Inflammatory macrophage treated with lipopolysaccharide for 4 hours (primary cell): ENCODE results near the gene PATL2.
A peak's percentile ranks its signal among the peaks of the same experiment; 100 is the strongest.
"Not testable (repeated sequence)": the region's sequence is repeated elsewhere in the genome, so short reads cannot be mapped to it uniquely, and the experiment has no call there.

Experiments
- DNase-seq: peaks from one replicate; pipeline ENCODE4 v3.0.0-alpha.2; 2020

Gene PATL2

GRCh38 chr15:44719293-44719999 is 8.3 kb upstream of the PATL2 start:
- no peak for DNase-seq

DNA sequence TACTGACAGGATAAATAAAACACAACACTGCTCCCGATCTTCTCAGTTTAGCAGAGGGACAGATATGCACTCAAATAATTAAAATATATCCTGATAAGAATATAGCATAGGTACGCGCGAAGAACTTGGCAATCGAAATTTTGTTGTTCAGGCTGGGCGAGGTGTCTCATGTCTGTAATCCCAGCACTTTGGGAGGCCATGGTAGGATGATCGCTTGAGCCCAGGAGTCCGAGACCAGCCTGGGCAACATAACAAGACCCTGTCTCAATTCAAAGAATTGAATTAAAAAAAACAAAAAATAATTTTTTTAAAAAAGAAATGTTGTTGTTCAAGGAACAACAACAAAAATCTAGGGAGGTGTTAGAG is 7.8 kb upstream of the PATL2 start:
- no peak for DNase-seq

- DNase-seq = no peak
Measured at GRCh38 chr15:44718180-44718926, 7.2 kb upstream of the PATL2 start.

DNA sequence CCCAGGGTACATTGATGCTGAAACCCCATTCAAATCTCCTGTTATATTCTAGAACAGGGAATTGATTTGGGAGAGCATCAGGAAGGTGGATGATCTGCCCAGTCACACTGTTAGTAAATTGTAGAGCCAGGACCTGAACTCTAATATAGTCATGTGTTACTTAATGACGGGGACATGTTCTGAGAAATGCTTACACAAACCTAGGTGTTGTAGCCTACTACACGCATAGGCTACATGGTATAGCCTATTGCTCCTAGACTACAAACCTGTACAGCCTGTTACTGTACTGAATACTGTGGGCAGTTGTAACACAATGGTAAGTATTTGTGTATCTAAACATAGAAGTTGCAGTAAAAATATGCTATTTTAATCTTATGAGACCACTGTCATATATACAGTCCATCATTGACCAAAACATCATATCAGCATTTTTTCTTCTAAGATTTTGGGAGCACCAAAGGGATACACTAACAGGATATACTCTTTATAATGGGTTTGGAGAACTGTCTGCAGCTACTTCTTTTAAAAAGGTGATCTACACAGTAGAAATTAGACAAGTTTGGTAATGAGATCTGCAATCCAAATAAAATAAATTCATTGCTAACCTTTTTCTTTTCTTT is 6.0 kb upstream of the PATL2 start:
- no peak for DNase-seq

- no peak for DNase-seq
Measured at GRCh38 chr15:44715797-44716334, 4.7 kb upstream of the PATL2 start.

DNA sequence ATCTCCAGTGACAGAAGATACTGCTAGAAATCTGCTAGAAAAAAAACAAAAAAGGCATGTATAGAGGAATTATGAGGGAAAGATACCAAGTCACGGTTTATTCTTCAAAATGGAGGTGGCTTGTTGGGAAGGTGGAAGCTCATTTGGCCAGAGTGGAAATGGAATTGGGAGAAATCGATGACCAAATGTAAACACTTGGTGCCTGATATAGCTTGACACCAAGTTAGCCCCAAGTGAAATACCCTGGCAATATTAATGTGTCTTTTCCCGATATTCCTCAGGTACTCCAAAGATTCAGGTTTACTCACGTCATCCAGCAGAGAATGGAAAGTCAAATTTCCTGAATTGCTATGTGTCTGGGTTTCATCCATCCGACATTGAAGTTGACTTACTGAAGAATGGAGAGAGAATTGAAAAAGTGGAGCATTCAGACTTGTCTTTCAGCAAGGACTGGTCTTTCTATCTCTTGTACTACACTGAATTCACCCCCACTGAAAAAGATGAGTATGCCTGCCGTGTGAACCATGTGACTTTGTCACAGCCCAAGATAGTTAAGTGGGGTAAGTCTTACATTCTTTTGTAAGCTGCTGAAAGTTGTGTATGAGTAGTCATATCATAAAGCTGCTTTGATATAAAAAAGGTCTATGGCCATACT is 4.1 kb upstream of the PATL2 start:
- DNase-seq = no peak

- DNase-seq = peak; percentile 65
Measured at GRCh38 chr15:44713006-44713966, 2.2 kb upstream of the PATL2 start.

DNA sequence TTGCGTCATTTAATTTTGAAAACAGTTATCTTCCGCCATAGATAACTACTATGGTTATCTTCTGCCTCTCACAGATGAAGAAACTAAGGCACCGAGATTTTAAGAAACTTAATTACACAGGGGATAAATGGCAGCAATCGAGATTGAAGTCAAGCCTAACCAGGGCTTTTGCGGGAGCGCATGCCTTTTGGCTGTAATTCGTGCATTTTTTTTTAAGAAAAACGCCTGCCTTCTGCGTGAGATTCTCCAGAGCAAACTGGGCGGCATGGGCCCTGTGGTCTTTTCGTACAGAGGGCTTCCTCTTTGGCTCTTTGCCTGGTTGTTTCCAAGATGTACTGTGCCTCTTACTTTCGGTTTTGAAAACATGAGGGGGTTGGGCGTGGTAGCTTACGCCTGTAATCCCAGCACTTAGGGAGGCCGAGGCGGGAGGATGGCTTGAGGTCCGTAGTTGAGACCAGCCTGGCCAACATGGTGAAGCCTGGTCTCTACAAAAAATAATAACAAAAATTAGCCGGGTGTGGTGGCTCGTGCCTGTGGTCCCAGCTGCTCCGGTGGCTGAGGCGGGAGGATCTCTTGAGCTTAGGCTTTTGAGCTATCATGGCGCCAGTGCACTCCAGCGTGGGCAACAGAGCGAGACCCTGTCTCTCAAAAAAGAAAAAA is 1.4 kb upstream of the PATL2 start:
- DNase-seq = peak; percentile 92

- peak; percentile 74 for DNase-seq
Measured at GRCh38 chr15:44711743-44712345, 721 bp upstream of the PATL2 start.

GRCh38 chr15:44710236-44711095 is 657 bp downstream of the PATL2 start:
- DNase-seq = peak; percentile 91

- DNase-seq = no peak
Measured at GRCh38 chr15:44706946-44707636, 4.0 kb downstream of the PATL2 start.

DNA sequence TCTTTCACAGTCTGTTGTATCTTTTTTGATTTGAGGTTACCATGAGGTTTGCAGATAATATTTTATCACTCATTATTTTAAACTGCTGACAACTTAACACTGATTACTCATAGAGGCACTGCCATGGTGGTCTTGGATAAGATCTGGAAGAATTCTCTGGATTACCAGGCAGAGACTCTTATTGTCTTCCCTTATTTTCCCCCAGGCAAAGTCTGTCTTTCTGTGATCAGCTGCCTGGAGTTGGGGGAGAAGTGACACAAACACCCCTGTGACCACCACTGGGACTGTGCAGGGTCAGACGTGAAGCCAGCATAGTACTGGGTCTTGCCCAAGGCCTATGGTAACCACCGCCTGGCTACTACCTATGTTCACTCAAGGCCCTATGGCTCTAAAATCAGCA is 4.7 kb downstream of the PATL2 start:
- no peak for DNase-seq

DNA sequence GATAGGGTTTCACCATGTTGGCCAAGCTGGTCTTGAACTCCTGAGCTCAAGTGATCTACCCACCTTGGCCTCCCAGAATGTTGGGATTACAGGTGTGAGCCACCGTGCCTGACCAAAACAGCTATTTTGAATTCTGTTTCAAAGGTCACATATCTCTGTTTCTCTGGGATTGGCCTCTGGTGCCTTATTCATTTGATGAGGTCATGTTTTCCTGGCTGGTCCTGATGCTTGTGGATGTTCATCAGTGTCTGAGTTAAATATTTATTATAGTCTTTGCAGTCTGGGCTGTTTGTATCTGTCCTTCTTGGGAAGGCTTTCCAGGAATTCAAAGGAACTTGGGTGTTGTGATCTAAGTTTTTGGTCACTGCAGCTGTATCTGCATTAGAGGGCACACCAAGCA is 5.1 kb downstream of the PATL2 start:
- DNase-seq = no peak

GRCh38 chr15:44700676-44701075 is 10.4 kb downstream of the PATL2 start:
- DNase-seq = not testable (repeated sequence)

DNA sequence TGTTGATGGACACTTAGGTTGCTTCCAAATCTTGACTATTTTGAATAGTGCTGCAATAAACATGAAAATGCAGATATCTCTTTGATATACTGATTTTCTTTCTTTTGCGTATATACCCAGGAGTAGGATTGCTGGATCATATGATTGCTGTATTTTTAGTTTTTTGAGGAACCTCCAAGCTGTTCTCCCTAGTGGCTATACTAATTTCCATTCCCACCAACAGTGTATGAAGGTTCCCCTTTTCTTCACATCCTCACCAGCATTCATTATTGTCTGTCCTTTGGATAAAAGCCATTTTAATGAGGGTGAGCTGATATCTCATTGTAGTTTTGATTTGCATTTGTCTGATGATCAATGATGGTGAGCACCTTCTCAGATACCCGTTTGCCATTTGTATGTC is 12.5 kb downstream of the PATL2 start:
- DNase-seq = peak; percentile 39

DNA sequence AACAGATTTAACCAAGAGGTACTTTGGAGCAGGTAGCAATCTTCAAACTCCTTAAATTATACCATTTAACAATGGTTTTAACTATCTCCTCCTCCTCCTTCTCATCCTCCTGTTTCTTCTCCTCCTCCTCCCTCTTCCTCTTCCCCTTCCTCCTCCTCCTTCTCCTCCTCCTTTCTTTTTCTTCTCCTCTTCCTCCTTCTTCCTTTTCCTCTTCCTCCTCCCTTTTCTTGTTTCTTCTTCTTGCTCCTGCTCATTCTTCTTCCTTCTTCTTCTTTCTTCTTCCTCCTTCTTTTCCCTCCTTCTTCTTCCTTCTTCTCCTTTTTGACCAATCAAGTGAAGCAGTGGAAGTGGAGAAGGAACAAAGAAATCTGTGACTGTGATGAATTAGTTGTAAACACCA is 14.1 kb downstream of the PATL2 start:
- no peak for DNase-seq

DNA sequence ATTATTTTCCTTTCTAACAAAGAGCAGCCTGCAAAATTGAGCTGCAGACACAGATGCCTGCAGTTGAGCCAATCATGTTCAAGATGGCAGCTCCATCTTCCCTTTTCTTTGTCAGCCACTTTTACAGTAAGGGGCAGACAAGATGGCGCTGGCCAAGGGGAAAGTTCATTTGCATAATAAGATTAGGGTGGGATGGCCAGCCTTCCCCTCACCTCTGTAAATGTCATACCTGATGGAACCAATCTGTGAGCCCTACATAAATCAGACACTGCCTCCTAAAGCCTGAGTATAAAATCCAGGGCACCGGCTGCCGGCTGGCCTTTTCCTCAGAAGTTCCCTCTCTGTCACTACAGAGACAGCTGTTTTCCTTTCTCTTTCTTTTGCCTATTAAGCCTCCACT is 15.8 kb downstream of the PATL2 start:
- DNase-seq = no peak

DNA sequence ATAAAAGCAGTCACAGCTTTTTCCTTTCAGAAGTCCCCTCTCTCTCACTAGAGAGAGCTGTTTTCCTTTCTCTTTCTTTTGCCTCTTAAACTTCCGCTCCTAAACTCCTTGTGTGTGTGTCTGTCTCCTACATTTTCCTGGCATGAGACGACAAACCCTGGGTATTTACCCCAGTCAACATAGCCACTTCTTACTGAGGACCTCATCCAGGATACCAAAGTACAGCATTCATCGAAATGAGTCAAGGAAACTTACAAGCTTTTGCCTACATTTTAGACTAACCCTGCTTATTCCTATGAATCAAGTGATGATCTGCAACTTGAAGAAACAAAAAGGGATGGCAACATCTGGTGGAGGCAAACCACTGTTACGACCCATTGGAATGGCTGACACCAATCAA is 16.7 kb downstream of the PATL2 start:
- DNase-seq = no peak

DNA sequence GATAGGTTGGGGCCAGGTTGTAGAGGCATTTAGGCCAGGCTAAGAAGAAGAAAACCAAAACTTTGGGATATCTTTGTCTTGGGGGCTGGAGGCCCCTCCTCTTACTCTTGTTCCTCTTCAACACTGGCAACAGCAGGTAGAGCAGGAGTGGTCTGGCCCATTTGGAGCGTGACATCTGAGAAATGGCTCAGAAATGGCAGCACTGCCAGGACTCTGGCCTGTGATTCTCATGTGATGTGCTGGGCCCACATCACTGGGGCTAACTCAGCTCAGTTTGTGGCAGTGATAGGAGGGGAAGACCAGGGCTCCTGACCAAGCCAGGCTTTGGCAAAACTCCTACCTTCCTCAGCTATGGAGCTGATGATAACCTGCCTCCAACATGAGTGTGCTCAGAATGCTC is 18.5 kb downstream of the PATL2 start:
- no peak for DNase-seq

DNA sequence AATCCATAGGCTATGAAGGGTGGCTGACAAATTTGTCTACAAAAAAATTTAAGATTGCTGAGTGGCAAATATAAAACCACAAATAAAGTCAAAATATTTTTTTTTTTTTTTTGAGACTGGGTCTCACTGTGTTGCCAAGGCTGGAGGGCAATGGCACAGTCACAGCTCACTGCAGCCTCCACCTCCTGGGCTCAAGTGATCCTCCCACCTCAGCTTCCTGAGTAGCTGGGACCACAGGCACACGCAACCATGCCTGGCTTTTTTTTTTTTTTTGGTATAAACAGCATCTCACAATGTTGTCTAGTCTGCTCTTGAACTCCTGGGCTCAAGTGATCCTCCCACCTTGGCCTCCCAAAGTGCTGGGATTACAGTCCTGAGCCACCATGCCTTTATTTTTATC is 20.9 kb downstream of the PATL2 start:
- DNase-seq = not testable (repeated sequence)
